Measurements from ENCODE around the gene EPN2. TPM values are rescaled to one million over a fixed set of nuclear protein-coding genes. Genes with fewer than 3 reads are reported as not detected.

EPN2 gene
- total and polyA plus RNA-seq, 2 experiments from 2014 or later: 34.0 to 149 TPM

- TF ChIP-seq EZH2 (IDR thresholded peaks at IDR 0.05; ENCODE audit: low read depth, unreplicated experiment) (no peak), REST (IDR thresholded peaks at IDR 0.05; ENCODE audit: unreplicated experiment) (no peak), ZNF114 (CRISPR knock-in tag; IDR thresholded peaks at IDR 0.05) (no peak), STAT1 (IDR thresholded peaks at IDR 0.05; ENCODE audit: unreplicated experiment) (no peak), JUNB (IDR thresholded peaks at IDR 0.05; ENCODE audit: unreplicated experiment) (no peak), POLR2AphosphoS5 (IDR thresholded peaks at IDR 0.05; ENCODE audit: low read depth) (no peak), ZNF331 (CRISPR knock-in tag; IDR thresholded peaks at IDR 0.05; ENCODE audit: low read depth) (no peak), CREB1 (CRISPR knock-in tag; IDR thresholded peaks at IDR 0.05; ENCODE audit: low read depth) (no peak), NANOG (IDR thresholded peaks at IDR 0.05; ENCODE audit: borderline replicate concordance) (no peak), CTCF (conservative IDR thresholded peaks at IDR 0.05; ENCODE audit: low read depth in 2 of 2) (no peak), ETS1 (IDR thresholded peaks at IDR 0.05) (no peak), EZH2phosphoT487 (IDR thresholded peaks at IDR 0.05; ENCODE audit: unreplicated experiment) (no peak)
- H3K4me3 ChIP-seq: no peak overlapping the region
- Mint-ChIP-seq H3K4me3 (no peak overlapping the region), H3K27me3 (ENCODE audit: insufficient read depth, low read depth, poor library complexity) (peaks cover 9% of the 10 kb centered on the region), H3K36me3 (ENCODE audit: low read depth) (peaks cover 38% of the 10 kb centered on the region), H3K27ac (no peak overlapping the region), H3K9me3 (no peaks in the 10 kb centered on the region; the same call in 2 of the 3 replicates), H3K4me1 (peaks cover 12% of the 10 kb centered on the region)
- DNase-seq (ENCODE audit: low spot score) (no peak), ATAC-seq (no peak)
- H3K4me1 ChIP-seq (ENCODE audit: insufficient read depth): peaks cover 3% of the 10 kb centered on the region; the same call in 1 of the 2 replicates
- no peaks in the 10 kb centered on the region for H3K9me2 ChIP-seq (ENCODE audit: insufficient read depth)
- H3K27me3 ChIP-seq (ENCODE audit: insufficient read depth): no peaks in the 10 kb centered on the region
- no peaks in the 10 kb centered on the region for H3F3A ChIP-seq (replicated peaks; ENCODE audit: low read depth)
- 0 out of 2 replicates have a peak, but pooled peaks cover 3% of the 10 kb centered on the region for H3K36me3 ChIP-seq (ENCODE audit: insufficient read depth)
- H3K79me2 ChIP-seq (replicated peaks; ENCODE audit: insufficient read depth): 0 out of 2 replicates have a peak, but pooled peaks cover 6% of the 10 kb centered on the region
- 0 out of 2 replicates have a peak overlapping the region, but pooled peaks have one; percentile 45 for H3K27ac ChIP-seq (ENCODE audit: low read depth)
- no peaks in the 10 kb centered on the region; the same call in 1 of the 2 replicates for H4K20me1 ChIP-seq (replicated peaks; ENCODE audit: insufficient read depth)
- no peak overlapping the region for H2AFZ ChIP-seq
- H3K4me2 ChIP-seq: no peak overlapping the region
Observed at GRCh38 chr17:19311016-19311415, 73.8 kb downstream of the EPN2 start.
